ENCODE data around the gene SLC25A26. TPM values are rescaled to one million over a fixed set of nuclear protein-coding genes. Genes with fewer than 3 reads are reported as not detected.

SLC25A26 gene
- total RNA-seq, 4 donors from 2014 or later, result 13.3 to 29.1 (median 22.8) TPM

DNA sequence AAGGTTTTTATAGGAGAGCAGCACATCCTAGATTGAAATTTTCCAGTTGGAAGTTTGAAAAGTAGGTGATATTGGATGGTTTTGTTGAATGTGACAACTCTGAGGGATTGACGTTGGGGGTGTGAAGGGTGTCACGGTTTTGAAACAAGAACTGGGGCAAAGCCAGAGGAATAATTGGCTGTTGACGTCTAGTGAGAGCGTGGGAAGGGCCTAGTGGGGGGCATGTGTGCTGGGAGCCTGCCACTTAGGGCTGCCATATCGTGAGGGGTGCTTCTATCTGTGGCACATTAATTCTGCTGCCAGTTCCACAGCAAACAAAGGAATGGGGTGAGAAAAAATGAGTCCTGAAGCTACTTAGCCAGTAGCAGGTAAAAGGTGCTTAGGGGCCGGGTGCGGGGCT, 150.6 kb downstream of the SLC25A26 start:
- Histone ChIP-seq H3K4me1 (no peaks in the 10 kb centered on the region), H3K27me3 (no peaks in the 10 kb centered on the region), H3K4me3 (no peak overlapping the region), H3K9me3 (no peaks in the 10 kb centered on the region), H3K36me3 (peaks cover 25% of the 10 kb centered on the region), H3K27ac (no peak overlapping the region)
- WGBS, result 76% methylated on average over 7 of the region's 7 CpGs
- TF ChIP-seq POLR2AphosphoS5 (IDR thresholded peaks at IDR 0.05), result no peak
- no peak for TF ChIP-seq POLR2A (IDR thresholded peaks at IDR 0.05)
- TF ChIP-seq EP300 (IDR thresholded peaks at IDR 0.05), result no peak
- TF ChIP-seq, protein P1, sequence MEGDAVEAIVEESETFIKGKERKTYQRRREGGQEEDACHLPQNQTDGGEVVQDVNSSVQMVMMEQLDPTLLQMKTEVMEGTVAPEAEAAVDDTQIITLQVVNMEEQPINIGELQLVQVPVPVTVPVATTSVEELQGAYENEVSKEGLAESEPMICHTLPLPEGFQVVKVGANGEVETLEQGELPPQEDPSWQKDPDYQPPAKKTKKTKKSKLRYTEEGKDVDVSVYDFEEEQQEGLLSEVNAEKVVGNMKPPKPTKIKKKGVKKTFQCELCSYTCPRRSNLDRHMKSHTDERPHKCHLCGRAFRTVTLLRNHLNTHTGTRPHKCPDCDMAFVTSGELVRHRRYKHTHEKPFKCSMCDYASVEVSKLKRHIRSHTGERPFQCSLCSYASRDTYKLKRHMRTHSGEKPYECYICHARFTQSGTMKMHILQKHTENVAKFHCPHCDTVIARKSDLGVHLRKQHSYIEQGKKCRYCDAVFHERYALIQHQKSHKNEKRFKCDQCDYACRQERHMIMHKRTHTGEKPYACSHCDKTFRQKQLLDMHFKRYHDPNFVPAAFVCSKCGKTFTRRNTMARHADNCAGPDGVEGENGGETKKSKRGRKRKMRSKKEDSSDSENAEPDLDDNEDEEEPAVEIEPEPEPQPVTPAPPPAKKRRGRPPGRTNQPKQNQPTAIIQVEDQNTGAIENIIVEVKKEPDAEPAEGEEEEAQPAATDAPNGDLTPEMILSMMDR (IDR thresholded peaks at IDR 0.05), result no peak
- no peak for DNase-seq (ENCODE audit: low spot score in 2 of 2)

DNA sequence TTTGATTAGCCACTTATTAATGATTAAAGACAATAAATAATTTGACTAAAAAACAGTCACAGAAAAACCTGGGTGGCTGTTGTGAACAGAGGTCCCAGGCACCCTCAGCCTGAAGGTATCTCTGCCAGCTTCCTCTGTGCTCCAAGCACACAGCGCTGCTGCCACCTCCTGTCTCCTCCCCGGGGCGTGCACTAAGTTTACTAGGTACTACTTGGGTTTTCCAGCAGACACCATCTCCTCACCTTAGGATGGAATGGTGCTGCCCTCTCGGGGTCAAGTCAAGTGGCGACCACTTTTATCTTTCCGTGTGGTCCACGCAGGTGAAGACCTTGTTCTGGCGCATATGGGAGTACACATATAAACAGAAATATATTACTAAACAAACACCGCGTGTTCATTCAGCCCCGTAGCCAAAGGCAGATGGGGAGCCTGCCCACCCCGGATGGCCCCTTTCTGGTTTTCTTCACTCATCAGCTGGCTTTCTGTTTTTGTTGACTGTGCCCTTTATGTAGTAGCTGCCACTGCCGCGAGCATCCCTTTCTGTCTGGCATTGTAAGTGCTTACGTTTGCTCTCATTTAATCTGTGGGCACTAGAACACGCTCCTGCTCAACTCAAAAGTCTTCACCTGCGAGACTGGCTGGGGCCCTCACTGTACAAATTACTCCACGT, 152.0 kb downstream of the SLC25A26 start:
- H3K4me1 ChIP-seq, result no peaks in the 10 kb centered on the region
- no peak overlapping the region for H3K27ac ChIP-seq
- no peaks in the 10 kb centered on the region for H3K27me3 ChIP-seq
- H3K9me3 ChIP-seq, result no peaks in the 10 kb centered on the region
- 82% methylated on average over 18 of the region's 18 CpGs for WGBS
- no peak for DNase-seq (ENCODE audit: low spot score in 2 of 2)
- TF ChIP-seq, protein P1 (IDR thresholded peaks at IDR 0.05), result no peak
- TF ChIP-seq EP300 (IDR thresholded peaks at IDR 0.05), result no peak
- H3K4me3 ChIP-seq, result no peak overlapping the region
- H3K36me3 ChIP-seq, result peaks cover 37% of the 10 kb centered on the region

DNA sequence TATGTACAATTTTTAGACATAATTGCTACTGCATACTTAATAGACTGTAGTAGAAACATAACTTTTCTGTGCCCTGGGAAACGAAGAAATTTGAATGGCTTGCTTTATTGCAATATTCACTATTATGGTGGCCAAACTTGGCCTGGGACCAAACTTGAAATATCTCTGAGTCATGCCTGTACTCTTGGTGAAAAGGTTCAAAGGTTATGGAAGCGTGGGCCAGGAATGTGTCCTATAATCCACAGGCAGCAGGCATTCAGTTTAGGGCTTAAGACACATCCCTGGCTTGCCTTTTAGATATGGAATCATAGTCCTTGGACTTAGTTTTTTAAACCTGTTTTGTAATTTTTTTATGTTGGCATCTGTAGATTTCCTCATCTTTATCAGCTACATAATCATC, 155.8 kb downstream of the SLC25A26 start:
- Histone ChIP-seq H3K27ac (no peak overlapping the region), H3K27me3 (no peaks in the 10 kb centered on the region), H3K9me3 (no peaks in the 10 kb centered on the region), H3K4me1 (no peaks in the 10 kb centered on the region), H3K36me3 (peaks cover 66% of the 10 kb centered on the region), H3K4me3 (no peak overlapping the region)
- TF ChIP-seq, protein P1 (IDR thresholded peaks at IDR 0.05), result no peak
- TF ChIP-seq POLR2A (IDR thresholded peaks at IDR 0.05) (no peak), EP300 (IDR thresholded peaks at IDR 0.05) (no peak), POLR2AphosphoS5 (IDR thresholded peaks at IDR 0.05) (no peak)
- WGBS, result 79% methylated on average over 2 of the region's 2 CpGs
- no peak for DNase-seq (ENCODE audit: low spot score in 2 of 2)

DNA sequence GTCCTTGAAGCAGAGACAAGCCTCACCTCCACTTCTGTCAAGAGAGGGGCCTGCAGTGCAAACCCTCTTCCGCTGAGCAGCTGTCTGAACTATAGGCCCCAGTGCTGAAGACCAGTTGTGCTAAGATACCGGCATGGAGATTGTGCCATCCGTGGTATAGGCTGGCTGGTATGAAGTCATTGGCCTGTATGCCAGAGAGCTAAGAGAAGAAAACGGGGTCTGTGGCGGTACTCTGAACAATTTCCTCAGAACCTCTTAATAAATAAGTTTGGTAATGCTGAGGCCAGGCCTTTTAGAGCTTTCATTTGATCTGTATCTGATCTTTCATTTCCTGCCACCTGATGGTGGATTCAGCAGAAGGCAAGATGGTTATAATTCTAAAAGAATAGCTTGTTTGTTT, 157.0 kb downstream of the SLC25A26 start:
- no peak overlapping the region for H3K27ac ChIP-seq
- H3K9me3 ChIP-seq, result no peaks in the 10 kb centered on the region
- TF ChIP-seq, protein P1 (IDR thresholded peaks at IDR 0.05), result no peak
- TF ChIP-seq POLR2AphosphoS5 (IDR thresholded peaks at IDR 0.05) (no peak), EP300 (IDR thresholded peaks at IDR 0.05) (no peak), POLR2A (IDR thresholded peaks at IDR 0.05) (no peak)
- H3K4me3 ChIP-seq, result no peak overlapping the region
- DNase-seq (ENCODE audit: low spot score in 2 of 2), result no peak
- WGBS, result 89% methylated on average over 5 of the region's 5 CpGs
- no peaks in the 10 kb centered on the region for H3K27me3 ChIP-seq
- H3K4me1 ChIP-seq, result no peaks in the 10 kb centered on the region
- H3K36me3 ChIP-seq, result peaks cover 77% of the 10 kb centered on the region

DNA sequence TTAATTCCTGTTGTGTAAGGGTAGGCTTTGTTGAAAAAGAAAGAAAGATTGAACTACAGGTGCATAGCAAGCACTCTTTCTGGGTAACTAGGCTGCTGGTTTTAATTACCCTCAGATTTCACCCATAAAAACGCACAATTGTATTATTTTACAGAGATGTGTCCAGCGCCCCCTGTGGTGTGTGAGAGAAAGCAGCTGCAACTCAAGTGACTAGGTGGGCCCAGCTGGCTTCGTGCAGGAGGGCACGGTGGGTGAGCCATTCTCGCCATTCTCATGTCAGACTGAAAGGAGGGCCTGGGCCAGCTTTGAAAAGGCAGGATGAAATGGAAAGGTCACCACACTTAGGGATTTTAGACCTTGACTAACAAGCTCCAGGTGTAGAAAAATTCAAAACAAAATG, 157.5 kb downstream of the SLC25A26 start:
- no peaks in the 10 kb centered on the region for H3K27me3 ChIP-seq
- no peaks in the 10 kb centered on the region for H3K9me3 ChIP-seq
- H3K36me3 ChIP-seq, result peaks cover 81% of the 10 kb centered on the region
- H3K4me3 ChIP-seq, result no peak overlapping the region
- no peaks in the 10 kb centered on the region for H3K4me1 ChIP-seq
- DNase-seq (ENCODE audit: low spot score in 2 of 2), result no peak
- WGBS, result 76% methylated on average over 5 of the region's 5 CpGs
- H3K27ac ChIP-seq, result no peak overlapping the region
- TF ChIP-seq, protein P1 (IDR thresholded peaks at IDR 0.05), result peak in 1 of 2 donors; percentile 0
- no peak for TF ChIP-seq POLR2AphosphoS5 (IDR thresholded peaks at IDR 0.05)
